ENCODE measurements around the gene SLC35F1.

- TF ChIP-seq, protein P1, sequence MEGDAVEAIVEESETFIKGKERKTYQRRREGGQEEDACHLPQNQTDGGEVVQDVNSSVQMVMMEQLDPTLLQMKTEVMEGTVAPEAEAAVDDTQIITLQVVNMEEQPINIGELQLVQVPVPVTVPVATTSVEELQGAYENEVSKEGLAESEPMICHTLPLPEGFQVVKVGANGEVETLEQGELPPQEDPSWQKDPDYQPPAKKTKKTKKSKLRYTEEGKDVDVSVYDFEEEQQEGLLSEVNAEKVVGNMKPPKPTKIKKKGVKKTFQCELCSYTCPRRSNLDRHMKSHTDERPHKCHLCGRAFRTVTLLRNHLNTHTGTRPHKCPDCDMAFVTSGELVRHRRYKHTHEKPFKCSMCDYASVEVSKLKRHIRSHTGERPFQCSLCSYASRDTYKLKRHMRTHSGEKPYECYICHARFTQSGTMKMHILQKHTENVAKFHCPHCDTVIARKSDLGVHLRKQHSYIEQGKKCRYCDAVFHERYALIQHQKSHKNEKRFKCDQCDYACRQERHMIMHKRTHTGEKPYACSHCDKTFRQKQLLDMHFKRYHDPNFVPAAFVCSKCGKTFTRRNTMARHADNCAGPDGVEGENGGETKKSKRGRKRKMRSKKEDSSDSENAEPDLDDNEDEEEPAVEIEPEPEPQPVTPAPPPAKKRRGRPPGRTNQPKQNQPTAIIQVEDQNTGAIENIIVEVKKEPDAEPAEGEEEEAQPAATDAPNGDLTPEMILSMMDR (IDR thresholded peaks at IDR 0.05) = no peak
- no peak for TF ChIP-seq EP300 (IDR thresholded peaks at IDR 0.05)
- no peak for TF ChIP-seq POLR2A (IDR thresholded peaks at IDR 0.05)
Observed at GRCh38 chr6:117961301-117961700, 54.2 kb downstream of the SLC35F1 start.
